H9 (cell line): ENCODE results near the gene ANP32A. TPM values are rescaled to one million over a fixed set of nuclear protein-coding genes. Genes with fewer than 3 reads are reported as not detected.

Experiments
- DNase-seq: peaks from one replicate; pipeline ENCODE4 v3.0.0-alpha.2; 2017
- H2AFZ ChIP-seq: one replicate; pipeline ENCODE4 v1.6.1; 2013; ENCODE audit warnings: mild to moderate bottlenecking, low read length, control low read depth, moderate library complexity
- H2AK5ac ChIP-seq: 2 replicates; pipeline ENCODE4 v1.6.1; 2013; ENCODE audit warnings: low read length, control low read depth, mixed read lengths; ENCODE audit not compliant: insufficient read length
- H2BK120ac ChIP-seq: one replicate; pipeline ENCODE4 v1.6.1; 2013; ENCODE audit warnings: low read depth, mild to moderate bottlenecking, low read length, control low read depth, inconsistent platforms; ENCODE audit not compliant: poor library complexity, severe bottlenecking
- H2BK12ac ChIP-seq: 2 replicates; pipeline ENCODE4 v1.6.1; 2013; ENCODE audit warnings: low read length, control low read depth, mixed read lengths, low read depth; ENCODE audit not compliant: insufficient read length
- H2BK15ac ChIP-seq: 2 replicates; pipeline ENCODE4 v1.6.1; 2013; ENCODE audit warnings: low read depth, low read length, control low read depth
- H2BK20ac ChIP-seq: one replicate; pipeline ENCODE4 v1.6.1; 2013; ENCODE audit warnings: low read depth, mild to moderate bottlenecking, low read length, control low read depth, inconsistent platforms; ENCODE audit not compliant: poor library complexity, severe bottlenecking
- H2BK5ac ChIP-seq: 2 replicates; pipeline ENCODE4 v1.6.1; 2013; ENCODE audit warnings: low read length, control low read depth, mixed read lengths; ENCODE audit not compliant: insufficient read length
- H3K14ac ChIP-seq: 2 replicates; pipeline ENCODE4 v1.6.1; 2013; ENCODE audit warnings: low read length, control low read depth; ENCODE audit not compliant: insufficient read depth
- H3K18ac ChIP-seq: 2 replicates; pipeline ENCODE4 v1.6.1; 2013; ENCODE audit warnings: low read depth, mild to moderate bottlenecking, mixed read lengths, low read length, control low read depth; ENCODE audit not compliant: insufficient read length
- H3K23ac ChIP-seq: 2 replicates; pipeline ENCODE4 v1.6.1; 2013; ENCODE audit warnings: low read length, control low read depth, mixed read lengths, low read depth; ENCODE audit not compliant: insufficient read length
- H3K23me2 ChIP-seq: 2 replicates; pipeline ENCODE4 v1.6.1; 2013; ENCODE audit warnings: low read depth, mild to moderate bottlenecking, mixed read lengths, low read length, control low read depth; ENCODE audit not compliant: insufficient read length, poor library complexity, severe bottlenecking
- H3K27ac ChIP-seq: 2 replicates; pipeline ENCODE4 v1.5.1; 2013; ENCODE audit warnings: low read length, control low read depth, mixed read lengths, low read depth; ENCODE audit not compliant: insufficient read length
- H3K27me3 ChIP-seq: 2 replicates; pipeline ENCODE4 v1.6.1; 2013; ENCODE audit warnings: low read length, control low read depth, inconsistent platforms; ENCODE audit not compliant: insufficient read depth
- H3K4ac ChIP-seq: 2 replicates; pipeline ENCODE4 v1.6.1; 2013; ENCODE audit warnings: low read depth, mild to moderate bottlenecking, control low read depth, inconsistent platforms, low read length, moderate library complexity
- H3K4me1 ChIP-seq: 2 replicates; pipeline ENCODE4 v1.6.1; 2013; ENCODE audit warnings: low read length, control low read depth, inconsistent platforms; ENCODE audit not compliant: insufficient read depth
- H3K4me2 ChIP-seq: 2 replicates; pipeline ENCODE4 v1.6.1; 2013; ENCODE audit warnings: low read length, control low read depth, mixed read lengths; ENCODE audit not compliant: insufficient read length, insufficient read depth
- H3K56ac ChIP-seq: 2 replicates; pipeline ENCODE4 v1.6.1; 2013; ENCODE audit warnings: low read depth, mild to moderate bottlenecking, mixed read lengths, low read length, control low read depth; ENCODE audit not compliant: insufficient read length
- H3K79me1 ChIP-seq: 2 replicates; pipeline ENCODE4 v1.6.1; 2013; ENCODE audit warnings: low read depth, mild to moderate bottlenecking, moderate library complexity, low read length, control low read depth, inconsistent platforms; ENCODE audit not compliant: insufficient read depth, poor library complexity, severe bottlenecking
- H3K79me2 ChIP-seq: 2 replicates; pipeline ENCODE4 v1.6.1; 2013; ENCODE audit warnings: low read length, control low read depth, inconsistent platforms; ENCODE audit not compliant: insufficient read depth
- H3K9ac ChIP-seq: 2 replicates; pipeline ENCODE4 v1.6.1; 2013; ENCODE audit warnings: low read length, control low read depth, mixed read lengths; ENCODE audit not compliant: insufficient read length; ENCODE audit errors: extremely low read depth
- H3K9me3 ChIP-seq: one replicate; pipeline ENCODE4 v1.6.1; 2013; ENCODE audit warnings: low read depth, low read length, inconsistent platforms; ENCODE audit not compliant: control insufficient read depth
- H3T11ph ChIP-seq: one replicate; pipeline ENCODE4 v1.6.1; 2013; ENCODE audit warnings: mild to moderate bottlenecking, low read length, control low read depth, inconsistent platforms
- H4K20me1 ChIP-seq: one replicate; pipeline ENCODE4 v1.6.1; 2013; ENCODE audit not compliant: control insufficient read depth, insufficient read length, insufficient read depth
- H4K5ac ChIP-seq: 2 replicates; pipeline ENCODE4 v1.6.1; 2013; ENCODE audit warnings: low read depth, mild to moderate bottlenecking, mixed read lengths, low read length, control low read depth; ENCODE audit not compliant: insufficient read length
- H4K8ac ChIP-seq: replicated peaks from 2 replicates; pipeline ENCODE4 v1.6.1; 2013; ENCODE audit warnings: low read length, control low read depth, mixed read lengths, low read depth; ENCODE audit not compliant: insufficient read length
- H4K91ac ChIP-seq: 2 replicates; pipeline ENCODE4 v1.6.1; 2013; ENCODE audit warnings: low read depth, mild to moderate bottlenecking, moderate library complexity, mixed read lengths, low read length, control low read depth; ENCODE audit not compliant: insufficient read length
- H3K27ac Mint-ChIP-seq, 3 experiments: 2 replicates in 2 of 3; 3 replicates in 1 of 3; pipeline ENCODE4 v1.8.0; 2020 to 2021; ENCODE audit warnings: mixed read lengths in 3 of 3, mild to moderate bottlenecking in 1 of 3, moderate library complexity in 1 of 3
- H3K27me3 Mint-ChIP-seq: 2 replicates; pipeline ENCODE4 v1.8.0; 2021; ENCODE audit warnings: low read depth, mild to moderate bottlenecking, moderate library complexity, mixed read lengths
- H3K36me3 Mint-ChIP-seq, 3 experiments: 2 replicates in 2 of 3; 3 replicates in 1 of 3; pipeline ENCODE4 v1.8.0; 2020 to 2021; ENCODE audit warnings: low read depth in 3 of 3, mixed read lengths in 3 of 3; ENCODE audit not compliant: insufficient read depth in 1 of 3
- H3K4me1 Mint-ChIP-seq, 2 experiments: 2 replicates each; pipeline ENCODE4 v1.8.0; 2020; ENCODE audit warnings: mixed read lengths in 2 of 2
- H3K4me3 Mint-ChIP-seq, 2 experiments: 2 replicates in 1 of 2; 3 replicates in 1 of 2; pipeline ENCODE4 v1.8.0; 2020 to 2021; ENCODE audit warnings: mild to moderate bottlenecking in 2 of 2, mixed read lengths in 2 of 2, moderate library complexity in 1 of 2
- H3K9me3 Mint-ChIP-seq, 2 experiments: 2 replicates in 1 of 2; 3 replicates in 1 of 2; pipeline ENCODE4 v1.8.0; 2020; ENCODE audit warnings: mild to moderate bottlenecking in 2 of 2, mixed read lengths in 2 of 2, moderate library complexity in 1 of 2
- WGBS: extraction: QIAGEN DNeasy Blood & Tissue Kit; methylation state at CpG from one replicate; pipeline ENCODE4 v1.1.7; 2013; ENCODE audit warnings: missing lambda C conversion rate, low lambda C conversion rate, mixed read lengths; ENCODE audit not compliant: insufficient read length; ENCODE audit errors: extremely low coverage; 5-methylcytosine and 5-hydroxymethylcytosine counted together
- total RNA-seq: library from RNA; stranded (reverse); gene quantifications from 2 replicates; pipeline ENCODE4 v1.2.1, GENCODE V29; 2021
- TF ChIP-seq, protein P1 (sequence below): fragments of 200-600 bp; sonication (generic); conservative IDR thresholded peaks from 3 replicates; pipeline ENCODE4 v1.8.0; 2021; ENCODE audit warnings: antibody characterized with exemption, mild to moderate bottlenecking

ANP32A gene
- total RNA-seq, 1 experiment from 2014 or later = 318 TPM

DNA sequence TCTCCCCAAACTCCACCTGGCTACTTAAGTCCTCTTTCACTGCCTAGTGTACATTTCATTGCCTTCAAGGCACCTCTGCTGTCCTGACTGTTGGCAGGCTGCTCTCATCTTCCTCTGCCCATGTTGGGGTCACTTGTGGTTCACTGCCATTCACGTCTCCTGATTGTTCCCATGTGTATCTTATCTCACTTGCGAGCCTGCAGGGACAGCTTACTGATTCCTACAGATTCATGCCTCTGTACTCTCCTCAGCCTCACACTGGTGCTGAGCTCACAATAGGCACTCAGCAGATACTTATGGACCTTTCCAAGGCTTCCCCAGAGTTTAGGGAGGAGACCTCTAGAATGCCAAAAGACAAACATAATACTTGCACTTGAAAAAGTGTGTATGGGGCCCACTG, 28.8 kb upstream of the ANP32A start:
- H3K27ac Mint-ChIP-seq = no peak overlapping the region

More for the DNA sequence above, 28.8 kb upstream of the ANP32A start:
- H2BK120ac ChIP-seq = no peak overlapping the region
- H3K4ac ChIP-seq = no peak overlapping the region
- H3K23me2 ChIP-seq = no peaks in the 10 kb centered on the region
- no peak overlapping the region for H3K18ac ChIP-seq
- TF ChIP-seq, protein P1, sequence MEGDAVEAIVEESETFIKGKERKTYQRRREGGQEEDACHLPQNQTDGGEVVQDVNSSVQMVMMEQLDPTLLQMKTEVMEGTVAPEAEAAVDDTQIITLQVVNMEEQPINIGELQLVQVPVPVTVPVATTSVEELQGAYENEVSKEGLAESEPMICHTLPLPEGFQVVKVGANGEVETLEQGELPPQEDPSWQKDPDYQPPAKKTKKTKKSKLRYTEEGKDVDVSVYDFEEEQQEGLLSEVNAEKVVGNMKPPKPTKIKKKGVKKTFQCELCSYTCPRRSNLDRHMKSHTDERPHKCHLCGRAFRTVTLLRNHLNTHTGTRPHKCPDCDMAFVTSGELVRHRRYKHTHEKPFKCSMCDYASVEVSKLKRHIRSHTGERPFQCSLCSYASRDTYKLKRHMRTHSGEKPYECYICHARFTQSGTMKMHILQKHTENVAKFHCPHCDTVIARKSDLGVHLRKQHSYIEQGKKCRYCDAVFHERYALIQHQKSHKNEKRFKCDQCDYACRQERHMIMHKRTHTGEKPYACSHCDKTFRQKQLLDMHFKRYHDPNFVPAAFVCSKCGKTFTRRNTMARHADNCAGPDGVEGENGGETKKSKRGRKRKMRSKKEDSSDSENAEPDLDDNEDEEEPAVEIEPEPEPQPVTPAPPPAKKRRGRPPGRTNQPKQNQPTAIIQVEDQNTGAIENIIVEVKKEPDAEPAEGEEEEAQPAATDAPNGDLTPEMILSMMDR = no peak
- no peaks in the 10 kb centered on the region for H3K79me1 ChIP-seq
- no peak overlapping the region for H2BK12ac ChIP-seq
- H3K9me3 ChIP-seq = no peaks in the 10 kb centered on the region
- H3K4me2 ChIP-seq = no peak overlapping the region
- no peak overlapping the region for H3T11ph ChIP-seq
- no peak overlapping the region for H3K9ac ChIP-seq
- H2BK5ac ChIP-seq = no peak overlapping the region
- H4K20me1 ChIP-seq = no peaks in the 10 kb centered on the region
- H3K56ac ChIP-seq = no peak overlapping the region
- H3K4me1 ChIP-seq = no peaks in the 10 kb centered on the region
- H2BK20ac ChIP-seq = no peak overlapping the region
- H3K27me3 ChIP-seq = no peaks in the 10 kb centered on the region; the same call in 1 of the 2 replicates
- H4K91ac ChIP-seq = no peak overlapping the region
- no peak overlapping the region for H3K27ac ChIP-seq
- peak overlapping the region; percentile 66; the same call in 1 of the 2 replicates for H3K14ac ChIP-seq
- no peak overlapping the region for H2BK15ac ChIP-seq
- H2AK5ac ChIP-seq = no peak overlapping the region
- DNase-seq = no peak
- no peak overlapping the region for H3K4me3 Mint-ChIP-seq
- peaks cover 19% of the 10 kb centered on the region for H3K27me3 Mint-ChIP-seq
- H4K8ac ChIP-seq = no peak overlapping the region
- H3K36me3 Mint-ChIP-seq = no peaks in the 10 kb centered on the region
- no peak overlapping the region for H2AFZ ChIP-seq
- no CpG with 5 or more reads among the region's 2 CpGs for WGBS
- H3K4me1 Mint-ChIP-seq = no peaks in the 10 kb centered on the region
- no peaks in the 10 kb centered on the region for H3K9me3 Mint-ChIP-seq
- H3K23ac ChIP-seq = no peak overlapping the region
- no peaks in the 10 kb centered on the region for H3K79me2 ChIP-seq
- no peak overlapping the region for H4K5ac ChIP-seq
